Body of pancreas (tissue), 4 donors: ENCODE data around the gene RASA2. TPM values are rescaled to one million over a fixed set of nuclear protein-coding genes. Genes with fewer than 3 reads are reported as not detected.

Experiments used
- ATAC-seq: fragments of 150-250 bp; one replicate; pipeline ENCODE4 v1.9.1; 2016
- DNase-seq, 4 donors: peaks; one replicate each; pipeline ENCODE4 v3.0.0-alpha.2; 2019
- H3K27ac ChIP-seq, 4 donors: fragments of 200-600 bp; sonication (generic); 1 replicate in 3 of 4; 2 replicates in 1 of 4; pipeline versions ENCODE4 v1.5.1 to v1.6.1; 2016 to 2019; ENCODE audit warnings: mild to moderate bottlenecking in 1 of 4, mixed read lengths in 1 of 4, moderate library complexity in 1 of 4
- H3K27me3 ChIP-seq, 2 donors: fragments of 200-600 bp; sonication (generic); one replicate each; pipeline ENCODE4 v1.6.0; 2016; ENCODE audit warnings: mild to moderate bottlenecking in 1 of 2
- H3K36me3 ChIP-seq, 2 donors: fragments of 200-600 bp; sonication (generic); replicated peaks in 1 of 2; 2 replicates each; pipeline ENCODE4 v1.5.1; 2016; ENCODE audit warnings: low read depth in 2 of 2; ENCODE audit not compliant: insufficient read depth in 1 of 2
- H3K4me1 ChIP-seq: fragments of 200-600 bp; sonication (generic); one replicate; pipeline ENCODE4 v1.6.0; 2016
- H3K4me3 ChIP-seq, 2 donors: fragments of 200-600 bp; sonication (generic); 1 replicate in 1 of 2; 2 replicates in 1 of 2; pipeline ENCODE4 v1.5.1; 2016 to 2019
- H3K9me3 ChIP-seq, 3 donors: fragments of 200-600 bp; sonication (generic); 1 replicate in 2 of 3; 2 replicates in 1 of 3; pipeline ENCODE4 v1.5.1; 2016
- CTCF ChIP-seq, 7 experiments: fragments of 450-650 bp in 4 of 7; fragments of 200-600 bp in 3 of 7; sonication (generic) in 3 of 7; IDR thresholded peaks; one replicate each; pipeline ENCODE4 v1.5.1; 2016 to 2019; ENCODE audit warnings: antibody characterized with exemption in 7 of 7
- POLR2A ChIP-seq, 3 donors: fragments of 450-650 bp; IDR thresholded peaks; one replicate each; pipeline ENCODE4 v1.6.1; 2016; ENCODE audit warnings: antibody characterized with exemption in 3 of 3, mild to moderate bottlenecking in 2 of 3
- WGBS, 2 donors: methylation state at CpG; one replicate each; pipeline ENCODE4 v1.1.5; 2017; 5-methylcytosine and 5-hydroxymethylcytosine counted together
- intact Hi-C: fragments of 100-400 bp; cut with DNase I; formaldehyde crosslinking; loops from one replicate; pipeline ENCODE4 v1.15.1; 2023
- total RNA-seq, 2 donors: library from RNA; depleted of rRNA; stranded (reverse); fragments of >200 nt; gene quantifications; one replicate each; pipeline ENCODE4 v1.1.0, GENCODE V29; 2016

RASA2 gene
- total RNA-seq, 2 donors from 2014 or later: 6.9 to 19.2 TPM

- Histone ChIP-seq H3K27me3 (no peaks in the 10 kb centered on the region), H3K36me3 (peaks cover 8 to 13% of the 10 kb centered on the region in 2 donors), H3K9me3 (no peaks in the 10 kb centered on the region), H3K4me1 (no peaks in the 10 kb centered on the region), H3K4me3 (no peak overlapping the region), H3K27ac (no peak overlapping the region)
- DNase-seq (no peak), ATAC-seq (no peak)
- intact Hi-C loops: no loop called here
- TF ChIP-seq POLR2A (IDR thresholded peaks at IDR 0.05) (no peak), CTCF (IDR thresholded peaks at IDR 0.05) (no peak)
- WGBS, 2 donors: 86 to 90% methylated on average over 3 of the region's 3 CpGs
Observed at GRCh38 chr3:141519587-141519986, 32.8 kb downstream of the RASA2 start.

GRCh38 chr3:141521781-141522180, 35.0 kb downstream of the RASA2 start:
- H3K36me3 ChIP-seq: peaks cover 8 to 12% of the 10 kb centered on the region in 2 donors
- no peak overlapping the region for H3K4me3 ChIP-seq
- H3K4me1 ChIP-seq: peaks cover 11% of the 10 kb centered on the region
- no peaks in the 10 kb centered on the region for H3K9me3 ChIP-seq
- intact Hi-C loops: no loop called here
- H3K27ac ChIP-seq: no peak overlapping the region
- no peak for TF ChIP-seq POLR2A (IDR thresholded peaks at IDR 0.05)
- no peak for TF ChIP-seq CTCF (IDR thresholded peaks at IDR 0.05)
- H3K27me3 ChIP-seq: no peaks in the 10 kb centered on the region
- no peak for ATAC-seq
- DNase-seq: no peak

GRCh38 chr3:141523615-141524375, 37.0 kb downstream of the RASA2 start:
- peaks cover 11% of the 10 kb centered on the region for H3K4me1 ChIP-seq
- H3K9me3 ChIP-seq: no peaks in the 10 kb centered on the region
- TF ChIP-seq CTCF (IDR thresholded peaks at IDR 0.05) (no peak), POLR2A (IDR thresholded peaks at IDR 0.05) (no peak)
- no peaks in the 10 kb centered on the region for H3K27me3 ChIP-seq
- H3K27ac ChIP-seq: no peak overlapping the region
- 89 to 98% methylated on average over 4 of the region's 4 CpGs for WGBS, 2 donors
- DNase-seq: no peak
- no peak overlapping the region for H3K4me3 ChIP-seq
- intact Hi-C loops: no loop called here
- no peak for ATAC-seq
- no peaks in the 10 kb centered on the region for H3K36me3 ChIP-seq

GRCh38 chr3:141524988-141525387, 38.2 kb downstream of the RASA2 start:
- WGBS, 2 donors: 54 to 72% methylated on average over 1 of the region's 1 CpG
- H3K27ac ChIP-seq: no peak overlapping the region
- H3K4me1 ChIP-seq: peaks cover 11% of the 10 kb centered on the region
- TF ChIP-seq CTCF (IDR thresholded peaks at IDR 0.05) (no peak), POLR2A (IDR thresholded peaks at IDR 0.05) (no peak)
- intact Hi-C loops: no loop called here
- no peaks in the 10 kb centered on the region for H3K36me3 ChIP-seq
- H3K4me3 ChIP-seq: no peak overlapping the region
- H3K9me3 ChIP-seq: no peaks in the 10 kb centered on the region
- no peak for DNase-seq
- ATAC-seq: no peak
- H3K27me3 ChIP-seq: no peaks in the 10 kb centered on the region

GRCh38 chr3:141525814-141526213, 39.0 kb downstream of the RASA2 start:
- Histone ChIP-seq H3K4me3 (no peak overlapping the region), H3K9me3 (no peaks in the 10 kb centered on the region), H3K4me1 (peaks cover 11% of the 10 kb centered on the region), H3K27ac (no peak overlapping the region), H3K36me3 (no peaks in the 10 kb centered on the region), H3K27me3 (no peaks in the 10 kb centered on the region)
- WGBS, 2 donors: 4 to 22% methylated on average over 2 of the region's 2 CpGs
- ATAC-seq: peak; percentile 47
- TF ChIP-seq CTCF (IDR thresholded peaks at IDR 0.05): no peak
- no peak for TF ChIP-seq POLR2A (IDR thresholded peaks at IDR 0.05)
- intact Hi-C loops: no loop called here
- peak in 2 of 4 donors; percentile 7 to 22 for DNase-seq
